Ammon's horn (tissue), 1 donor: ENCODE results near the gene PGM1.

Experiments
- DNase-seq: peaks from one replicate; pipeline ENCODE4 v3.0.0-alpha.2; 2016; ENCODE audit warnings: low spot score

The PGM1 gene

GRCh38 chr1:63665824-63666223, 72.6 kb downstream of the PGM1 start:
- DNase-seq = no peak

GRCh38 chr1:63668298-63668697, 75.1 kb downstream of the PGM1 start:
- DNase-seq = no peak

GRCh38 chr1:63669151-63669961, 76.1 kb downstream of the PGM1 start:
- DNase-seq = no peak

GRCh38 chr1:63670164-63670563, 77.0 kb downstream of the PGM1 start:
- DNase-seq = no peak

- no peak for DNase-seq
Observed at GRCh38 chr1:63671514-63671913, 78.3 kb downstream of the PGM1 start.

- peak; percentile 70 for DNase-seq
Observed at GRCh38 chr1:63674238-63674864, 81.1 kb downstream of the PGM1 start.

- DNase-seq = peak; percentile 14
Observed at GRCh38 chr1:63674865-63675419, 81.7 kb downstream of the PGM1 start.

GRCh38 chr1:63675420-63675931, 82.3 kb downstream of the PGM1 start:
- DNase-seq = no peak

GRCh38 chr1:63677497-63677896, 84.3 kb downstream of the PGM1 start:
- DNase-seq = no peak

GRCh38 chr1:63678200-63678599, 85.0 kb downstream of the PGM1 start:
- DNase-seq = no peak

GRCh38 chr1:63679076-63679475, 85.9 kb downstream of the PGM1 start:
- no peak for DNase-seq

GRCh38 chr1:63679589-63679988, 86.4 kb downstream of the PGM1 start:
- DNase-seq = no peak

GRCh38 chr1:63682936-63683335, 89.7 kb downstream of the PGM1 start:
- no peak for DNase-seq

- DNase-seq = no peak
Observed at GRCh38 chr1:63683759-63684158, 90.5 kb downstream of the PGM1 start.

- no peak for DNase-seq
Observed at GRCh38 chr1:63686696-63687095, 93.5 kb downstream of the PGM1 start.

- no peak for DNase-seq
Observed at GRCh38 chr1:63688302-63688890, 95.2 kb downstream of the PGM1 start.

GRCh38 chr1:63690966-63691700, 97.9 kb downstream of the PGM1 start:
- DNase-seq = no peak

GRCh38 chr1:63691701-63692425, 98.7 kb downstream of the PGM1 start:
- peak; percentile 90 for DNase-seq

GRCh38 chr1:63693944-63694571, 100.8 kb downstream of the PGM1 start:
- no peak for DNase-seq

GRCh38 chr1:63698001-63698838, 105.0 kb downstream of the PGM1 start:
- DNase-seq = peak; percentile 18
